Chondrocyte (in vitro differentiated cells): ENCODE results near the gene HIF1AN. TPM values are rescaled to one million over a fixed set of nuclear protein-coding genes. Genes with fewer than 3 reads are reported as not detected.

ENCODE experiments used
- DNase-seq: peaks from one replicate; pipeline ENCODE4 v3.0.0; 2021; ENCODE audit warnings: mixed read lengths, low spot score
- H3K27ac Mint-ChIP-seq: one replicate; pipeline ENCODE4 v1.8.0; 2021; ENCODE audit warnings: mild to moderate bottlenecking, moderate library complexity, mixed read lengths; ENCODE audit not compliant: unreplicated experiment
- H3K27me3 Mint-ChIP-seq: 2 replicates; pipeline ENCODE4 v1.8.0; 2021; ENCODE audit warnings: low read depth, mixed read lengths
- H3K36me3 Mint-ChIP-seq: 2 replicates; pipeline ENCODE4 v1.8.0; 2021; ENCODE audit warnings: low read depth, mixed read lengths
- H3K4me1 Mint-ChIP-seq: 2 replicates; pipeline ENCODE4 v1.8.0; 2021; ENCODE audit warnings: low read depth, mild to moderate bottlenecking, mixed read lengths
- H3K4me3 Mint-ChIP-seq: one replicate; pipeline ENCODE4 v1.8.0; 2021; ENCODE audit warnings: mild to moderate bottlenecking, moderate library complexity, mixed read lengths; ENCODE audit not compliant: unreplicated experiment
- H3K9me3 Mint-ChIP-seq: 2 replicates; pipeline ENCODE4 v1.8.0; 2021; ENCODE audit warnings: low read depth, mixed read lengths
- CTCF ChIP-seq: fragments of 200-600 bp; sonication (generic); IDR thresholded peaks from 2 replicates; pipeline ENCODE4 v1.5.0; 2021; ENCODE audit warnings: antibody characterized with exemption, mild to moderate bottlenecking, moderate library complexity
- total RNA-seq: library from RNA; stranded (reverse); gene quantifications from 3 replicates; pipeline ENCODE4 v1.2.1, GENCODE V29; 2021

The HIF1AN gene
- total RNA-seq, 1 donor from 2014 or later: 43.1 TPM

- no peaks in the 10 kb centered on the region for H3K4me1 Mint-ChIP-seq
- no peak for TF ChIP-seq CTCF
Measured at GRCh38 chr10:100576282-100576635, 40.5 kb downstream of the HIF1AN start.

GRCh38 chr10:100579261-100580090 lies 43.7 kb downstream of the HIF1AN start:
- Mint-ChIP-seq H3K36me3 (peaks cover 3% of the 10 kb centered on the region), H3K27me3 (peaks cover 69% of the 10 kb centered on the region), H3K4me1 (no peaks in the 10 kb centered on the region), H3K27ac (no peak overlapping the region), H3K4me3 (no peak overlapping the region), H3K9me3 (peaks cover 7% of the 10 kb centered on the region)
- TF ChIP-seq CTCF: no peak
- no peak for DNase-seq

More at GRCh38 chr10:100576282-100576635, 40.5 kb downstream of the HIF1AN start:
- Mint-ChIP-seq H3K4me3 (no peak overlapping the region), H3K36me3 (no peaks in the 10 kb centered on the region), H3K9me3 (no peaks in the 10 kb centered on the region), H3K27me3 (peaks cover 70% of the 10 kb centered on the region), H3K27ac (no peak overlapping the region)
- DNase-seq: no peak

- no peak for TF ChIP-seq CTCF
- H3K27me3 Mint-ChIP-seq: peaks cover 67% of the 10 kb centered on the region
- DNase-seq: no peak
- H3K27ac Mint-ChIP-seq: no peak overlapping the region
- H3K4me3 Mint-ChIP-seq: no peak overlapping the region
- peaks cover 29% of the 10 kb centered on the region for H3K9me3 Mint-ChIP-seq
- no peaks in the 10 kb centered on the region for H3K4me1 Mint-ChIP-seq
- H3K36me3 Mint-ChIP-seq: peaks cover 10% of the 10 kb centered on the region
Measured at GRCh38 chr10:100586959-100587358, 51.2 kb downstream of the HIF1AN start.

- Mint-ChIP-seq H3K36me3 (no peaks in the 10 kb centered on the region), H3K27ac (no peak overlapping the region), H3K27me3 (peaks cover 44% of the 10 kb centered on the region), H3K4me1 (peaks cover 3% of the 10 kb centered on the region), H3K9me3 (no peaks in the 10 kb centered on the region), H3K4me3 (no peak overlapping the region)
- no peak for TF ChIP-seq CTCF
- DNase-seq: no peak
Measured at GRCh38 chr10:100598166-100598565, 62.4 kb downstream of the HIF1AN start.

GRCh38 chr10:100600218-100600617 lies 64.5 kb downstream of the HIF1AN start:
- H3K9me3 Mint-ChIP-seq: peaks cover 1% of the 10 kb centered on the region
- H3K4me1 Mint-ChIP-seq: peaks cover 3% of the 10 kb centered on the region
- peaks cover 45% of the 10 kb centered on the region for H3K27me3 Mint-ChIP-seq
- no peak for DNase-seq
- no peak overlapping the region for H3K4me3 Mint-ChIP-seq
- TF ChIP-seq CTCF: no peak
- H3K36me3 Mint-ChIP-seq: no peaks in the 10 kb centered on the region
- H3K27ac Mint-ChIP-seq: no peak overlapping the region
